ENCODE results near the gene ATP6V0C. TPM values are rescaled to one million over a fixed set of nuclear protein-coding genes. Genes with fewer than 3 reads are reported as not detected.
A peak's percentile ranks its signal among the peaks of the same experiment; 100 is the strongest.

The ATP6V0C gene
- total RNA-seq, 1 experiment from 2014 or later = 176 TPM

GRCh38 chr16:2531371-2531695, 17.6 kb downstream of the ATP6V0C start, which contains the start of gene CEMP1:
TSS of gene CEMP1 (minus strand) at chr16:2531408. CDS start at chr16:2531073, 335 bp downstream.
- Histone ChIP-seq H3K27ac (ENCODE audit: insufficient read length, low read depth, low read length) (no peak within 1 kb of the TSS), H3T11ph (ENCODE audit: low read length) (no peak within 1 kb of the TSS), H4K20me1 (ENCODE audit: control insufficient read depth, insufficient read depth, insufficient read length) (no peaks in the 10 kb centered on the region), H3K23me2 (ENCODE audit: insufficient read length, low read depth, low read length, poor library complexity, severe bottlenecking) (peaks cover 10% of the 10 kb centered on the region), H3K27me3 (ENCODE audit: insufficient read depth, low read length) (no peaks in the 10 kb centered on the region), H3K9me3 (ENCODE audit: control insufficient read depth, low read depth, low read length) (no peaks in the 10 kb centered on the region), H2BK12ac (ENCODE audit: insufficient read length, low read depth, low read length) (no peak within 1 kb of the TSS), H2BK15ac (ENCODE audit: low read depth, low read length) (no peak within 1 kb of the TSS), H3K4ac (ENCODE audit: low read depth, low read length) (no peak within 1 kb of the TSS), H2AFZ (ENCODE audit: low read length) (no peak within 1 kb of the TSS), H3K4me2 (ENCODE audit: insufficient read depth, insufficient read length, low read length) (peak within 1 kb of the TSS; percentile 78), H4K91ac (ENCODE audit: insufficient read length, low read depth, low read length) (no peak within 1 kb of the TSS), H3K4me1 (ENCODE audit: insufficient read depth, low read length) (no peaks in the 10 kb centered on the region), H3K79me2 (ENCODE audit: insufficient read depth, low read length) (no peaks in the 10 kb centered on the region), H2AK5ac (ENCODE audit: insufficient read length, low read length) (no peak within 1 kb of the TSS), H3K79me1 (ENCODE audit: insufficient read depth, low read depth, low read length, poor library complexity, severe bottlenecking) (no peaks in the 10 kb centered on the region), H3K23ac (ENCODE audit: insufficient read length, low read depth, low read length) (no peak within 1 kb of the TSS), H3K56ac (ENCODE audit: insufficient read length, low read depth, low read length) (no peak within 1 kb of the TSS), H2BK120ac (ENCODE audit: low read depth, low read length, poor library complexity, severe bottlenecking) (no peak within 1 kb of the TSS), H2BK5ac (ENCODE audit: insufficient read length, low read length) (no peak within 1 kb of the TSS), H3K14ac (ENCODE audit: insufficient read depth, low read length) (peak within 1 kb of the TSS; percentile 47; the same call in 1 of the 2 replicates), H4K8ac (replicated peaks; ENCODE audit: insufficient read length, low read depth, low read length) (no peak within 1 kb of the TSS), H2BK20ac (ENCODE audit: low read depth, low read length, poor library complexity, severe bottlenecking) (no peak within 1 kb of the TSS), H3K18ac (ENCODE audit: insufficient read length, low read depth, low read length) (peak within 1 kb of the TSS; percentile 44), H3K9ac (ENCODE audit: extremely low read depth, insufficient read length, low read length) (peak within 1 kb of the TSS; percentile 0), H4K5ac (ENCODE audit: insufficient read length, low read depth, low read length) (no peak within 1 kb of the TSS)
- H3K36me3 Mint-ChIP-seq (ENCODE audit: insufficient read depth in 1 of 3, low read depth in 3 of 3) = peaks cover 2 to 19% (median 3%) of the 10 kb centered on the region in 3 experiments; a peak in 6 of 7 replicates
- no CpG with 5 or more reads among the region's 11 CpGs for WGBS (ENCODE audit: extremely low coverage, insufficient read length, low lambda C conversion rate)
- H3K9me3 Mint-ChIP-seq = peaks cover 0 to 2% of the 10 kb centered on the region in 2 experiments; a peak in 1 of 5 replicates
- peak; percentile 47 for DNase-seq
- H3K4me1 Mint-ChIP-seq = peaks cover 4 to 11% of the 10 kb centered on the region in 2 experiments
- H3K4me3 Mint-ChIP-seq = peak within 1 kb of the TSS; percentile 79 to 98
- H3K27me3 Mint-ChIP-seq (ENCODE audit: low read depth) = peaks cover 4% of the 10 kb centered on the region; the same call in 1 of the 2 replicates
- TF ChIP-seq, protein P1, sequence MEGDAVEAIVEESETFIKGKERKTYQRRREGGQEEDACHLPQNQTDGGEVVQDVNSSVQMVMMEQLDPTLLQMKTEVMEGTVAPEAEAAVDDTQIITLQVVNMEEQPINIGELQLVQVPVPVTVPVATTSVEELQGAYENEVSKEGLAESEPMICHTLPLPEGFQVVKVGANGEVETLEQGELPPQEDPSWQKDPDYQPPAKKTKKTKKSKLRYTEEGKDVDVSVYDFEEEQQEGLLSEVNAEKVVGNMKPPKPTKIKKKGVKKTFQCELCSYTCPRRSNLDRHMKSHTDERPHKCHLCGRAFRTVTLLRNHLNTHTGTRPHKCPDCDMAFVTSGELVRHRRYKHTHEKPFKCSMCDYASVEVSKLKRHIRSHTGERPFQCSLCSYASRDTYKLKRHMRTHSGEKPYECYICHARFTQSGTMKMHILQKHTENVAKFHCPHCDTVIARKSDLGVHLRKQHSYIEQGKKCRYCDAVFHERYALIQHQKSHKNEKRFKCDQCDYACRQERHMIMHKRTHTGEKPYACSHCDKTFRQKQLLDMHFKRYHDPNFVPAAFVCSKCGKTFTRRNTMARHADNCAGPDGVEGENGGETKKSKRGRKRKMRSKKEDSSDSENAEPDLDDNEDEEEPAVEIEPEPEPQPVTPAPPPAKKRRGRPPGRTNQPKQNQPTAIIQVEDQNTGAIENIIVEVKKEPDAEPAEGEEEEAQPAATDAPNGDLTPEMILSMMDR (conservative IDR thresholded peaks at IDR 0.05) = no peak
- H3K27ac Mint-ChIP-seq = peak within 1 kb of the TSS; percentile 76 to 90 (median 77); a peak in 5 of 7 replicates
